ENCODE measurements around the gene ARHGAP6. TPM values are rescaled to one million over a fixed set of nuclear protein-coding genes. Genes with fewer than 3 reads are reported as not detected.

Gene ARHGAP6
- polyA plus RNA-seq, 2 of the 4 experiments (the other 2 are of a cell fraction), result 0.04 TPM; not detected in 1

GRCh38 chrX:11180571-11180970 lies 485.1 kb downstream of the ARHGAP6 start:
- FAIRE-seq (no peak), DNase-seq (ENCODE audit: low read depth in 1 of 2, low spot score in 1 of 2) (no peak), ATAC-seq (no peak)
- no peak overlapping the region for H3K4me2 ChIP-seq
- TF ChIP-seq SMC3 (IDR thresholded peaks at IDR 0.05), result no peak
- no peak for TF ChIP-seq EHF (CRISPR knock-in tag; IDR thresholded peaks at IDR 0.05)
- TF ChIP-seq RAD21 (conservative IDR thresholded peaks at IDR 0.05 in 1 of 2, IDR thresholded peaks at IDR 0.05 in 1 of 2), result no peak
- H3K4me1 ChIP-seq, result no peaks in the 10 kb centered on the region
- no peak overlapping the region for H3K4me3 ChIP-seq
- no peaks in the 10 kb centered on the region for H3K9me3 ChIP-seq
- H3K27ac ChIP-seq, result no peak overlapping the region
- WGBS (ENCODE audit: missing lambda C conversion rate), result 60% methylated on average over 5 of the region's 5 CpGs
- ChIA-PET CTCF (no interaction called here), POLR2A (no interaction called here)

- 65% methylated on average over 4 of the region's 4 CpGs for WGBS (ENCODE audit: missing lambda C conversion rate)
- no peak for ATAC-seq
- no peaks in the 10 kb centered on the region for H3K4me1 ChIP-seq
- no peak overlapping the region for H3K27ac ChIP-seq
- H3K4me2 ChIP-seq, result no peak overlapping the region
- ChIA-PET CTCF (no interaction called here), POLR2A (no interaction called here)
- no peak overlapping the region for H3K4me3 ChIP-seq
- DNase-seq (ENCODE audit: low read depth in 1 of 2, low spot score in 1 of 2), result no peak
- TF ChIP-seq FOXS1 (CRISPR knock-in tag; IDR thresholded peaks at IDR 0.05) (no peak), MYC (IDR thresholded peaks at IDR 0.05; ENCODE audit: borderline replicate concordance, low read length) (no peak), KDM5A (IDR thresholded peaks at IDR 0.05) (no peak), BHLHE40 (IDR thresholded peaks at IDR 0.05; ENCODE audit: low read depth, low read length) (no peak), HOXA7 (CRISPR knock-in tag; IDR thresholded peaks at IDR 0.05) (no peak), CBX8 (IDR thresholded peaks at IDR 0.05) (no peak), MAZ (IDR thresholded peaks at IDR 0.05; ENCODE audit: borderline replicate concordance, low read depth, low read length) (no peak), EHMT2 (IDR thresholded peaks at IDR 0.05; ENCODE audit: low read depth) (no peak), SMC3 (IDR thresholded peaks at IDR 0.05) (no peak), NFE2L2 (conservative IDR thresholded peaks at IDR 0.05; ENCODE audit: low read length) (no peak), POLR2AphosphoS2 (conservative IDR thresholded peaks at IDR 0.05; ENCODE audit: low read length) (no peak), ZSCAN20 (CRISPR knock-in tag; IDR thresholded peaks at IDR 0.05) (no peak), NR3C1 (IDR thresholded peaks at IDR 0.05) (no peak), E2F6 (IDR thresholded peaks at IDR 0.05; ENCODE audit: borderline replicate concordance, low read depth) (no peak), MAFK (IDR thresholded peaks at IDR 0.05; ENCODE audit: partially characterized antibody) (no peak), RCOR1 (IDR thresholded peaks at IDR 0.05; ENCODE audit: low read depth, low read length) (no peak), TFCP2L1 (CRISPR knock-in tag; IDR thresholded peaks at IDR 0.05) (no peak)
- FAIRE-seq, result no peak
- no peaks in the 10 kb centered on the region for H3K9me3 ChIP-seq
Observed at GRCh38 chrX:11172415-11172814, 493.3 kb downstream of the ARHGAP6 start.

- FAIRE-seq, result no peak
- WGBS (ENCODE audit: missing lambda C conversion rate), result 36% methylated on average over 4 of the region's 4 CpGs
- CTCF ChIA-PET, result no interaction called here
- no peak overlapping the region for H3K27ac ChIP-seq
- ATAC-seq, result no peak
- DNase-seq (ENCODE audit: low read depth in 1 of 2, low spot score in 1 of 2), result no peak
- TF ChIP-seq MAZ (IDR thresholded peaks at IDR 0.05; ENCODE audit: borderline replicate concordance, low read depth, low read length) (no peak), CBX2 (IDR thresholded peaks at IDR 0.05; ENCODE audit: borderline replicate concordance, low read depth) (no peak), HES2 (IDR thresholded peaks at IDR 0.05) (no peak), RCOR1 (IDR thresholded peaks at IDR 0.05; ENCODE audit: low read depth, low read length) (no peak), ZSCAN20 (CRISPR knock-in tag; IDR thresholded peaks at IDR 0.05) (no peak), FOSL2 (IDR thresholded peaks at IDR 0.05) (no peak), FOSL2 (CRISPR knock-in tag; IDR thresholded peaks at IDR 0.05) (no peak), CEBPB (IDR thresholded peaks at IDR 0.05) (no peak), JUN (IDR thresholded peaks at IDR 0.05) (no peak), SMC3 (IDR thresholded peaks at IDR 0.05) (no peak), NR3C1 (IDR thresholded peaks at IDR 0.05) (no peak), ZC3H11A (IDR thresholded peaks at IDR 0.05) (no peak), POLR2AphosphoS2 (conservative IDR thresholded peaks at IDR 0.05; ENCODE audit: low read length) (no peak), POLR2A (IDR thresholded peaks at IDR 0.05; ENCODE audit: low read length) (no peak)
- POLR2A ChIA-PET, result no interaction called here
- H3K4me2 ChIP-seq, result no peak overlapping the region
- no peaks in the 10 kb centered on the region for H3K9me3 ChIP-seq
- no peak overlapping the region for H3K4me3 ChIP-seq
- no peaks in the 10 kb centered on the region for H3K4me1 ChIP-seq
Observed at GRCh38 chrX:11171956-11172355, 493.8 kb downstream of the ARHGAP6 start.

Data from A549 (cell line).